MM.1S (cell line): ENCODE data around the gene CCDC28A.

Source experiments
- DNase-seq: peaks from one replicate; pipeline ENCODE4 v3.0.0-alpha.2; 2015
- H2AFZ ChIP-seq: fragments of 300-600 bp; sonication (generic); 2 replicates; pipeline ENCODE4 v1.6.0; 2016; ENCODE audit warnings: antibody characterized with exemption, low read length
- H3F3A ChIP-seq: fragments of 300-600 bp; sonication (generic); 2 replicates; pipeline ENCODE4 v1.6.1; 2016; ENCODE audit warnings: mild to moderate bottlenecking, antibody characterized with exemption, low read length, moderate library complexity, mixed read lengths; ENCODE audit not compliant: insufficient read depth
- H3K27ac ChIP-seq: fragments of 300-600 bp; sonication (generic); 2 replicates; pipeline ENCODE4 v1.5.1; 2016; ENCODE audit warnings: mild to moderate bottlenecking, low read length
- H3K27me3 ChIP-seq: fragments of 300-600 bp; sonication (generic); replicated peaks from 2 replicates; pipeline ENCODE4 v1.6.0; 2016; ENCODE audit warnings: low read length; ENCODE audit not compliant: insufficient read depth
- H3K36me3 ChIP-seq: fragments of 300-600 bp; sonication (generic); replicated peaks from 2 replicates; pipeline ENCODE4 v1.6.1; 2016; ENCODE audit warnings: mild to moderate bottlenecking, low read length, mixed read lengths; ENCODE audit not compliant: insufficient read depth
- H3K4me1 ChIP-seq: fragments of 300-600 bp; sonication (generic); 2 replicates; pipeline ENCODE4 v1.6.1; 2016; ENCODE audit warnings: low read length, mixed read lengths
- H3K4me2 ChIP-seq: fragments of 300-600 bp; sonication (generic); 2 replicates; pipeline ENCODE4 v1.6.0; 2016; ENCODE audit warnings: low read depth, low read length
- H3K4me3 ChIP-seq: fragments of 300-600 bp; sonication (generic); 2 replicates; pipeline ENCODE4 v1.5.1; 2016; ENCODE audit warnings: low read length, mixed read lengths
- H3K79me2 ChIP-seq: fragments of 300-600 bp; sonication (generic); 2 replicates; pipeline ENCODE4 v1.6.1; 2016; ENCODE audit warnings: mixed run types, low read length, mixed read lengths
- H3K9ac ChIP-seq: fragments of 300-600 bp; sonication (generic); 2 replicates; pipeline ENCODE4 v1.6.1; 2016; ENCODE audit warnings: low read length, mixed read lengths
- H3K9me2 ChIP-seq: fragments of 300-600 bp; sonication (generic); replicated peaks from 2 replicates; pipeline ENCODE4 v1.6.1; 2016; ENCODE audit warnings: mild to moderate bottlenecking, low read length, mixed read lengths; ENCODE audit not compliant: insufficient read depth
- H3K9me3 ChIP-seq: fragments of 300-600 bp; sonication (generic); replicated peaks from 2 replicates; pipeline ENCODE4 v1.6.1; 2016; ENCODE audit warnings: mild to moderate bottlenecking, low read length, mixed read lengths; ENCODE audit not compliant: insufficient read depth
- H4K20me1 ChIP-seq: fragments of 300-600 bp; sonication (generic); 2 replicates; pipeline ENCODE4 v1.6.1; 2016; ENCODE audit warnings: mild to moderate bottlenecking, low read length, moderate library complexity, mixed read lengths; ENCODE audit not compliant: insufficient read depth
- CTCF ChIP-seq: fragments of 300-600 bp; sonication (generic); IDR thresholded peaks from 2 replicates; pipeline ENCODE4 v1.5.1; 2016; ENCODE audit warnings: antibody characterized with exemption, low read length, mixed read lengths
- EZH2 ChIP-seq: fragments of 300-600 bp; sonication (generic); optimal IDR thresholded peaks from 2 replicates; pipeline ENCODE3; 2017; ENCODE audit warnings: low read depth, mild to moderate bottlenecking, antibody characterized with exemption, low read length, mixed read lengths
- EZH2phosphoT487 ChIP-seq: fragments of 300-600 bp; sonication (generic); IDR thresholded peaks from 2 replicates; pipeline ENCODE4 v1.6.1; 2018; ENCODE audit warnings: antibody characterized with exemption, low read length

Gene CCDC28A

DNA sequence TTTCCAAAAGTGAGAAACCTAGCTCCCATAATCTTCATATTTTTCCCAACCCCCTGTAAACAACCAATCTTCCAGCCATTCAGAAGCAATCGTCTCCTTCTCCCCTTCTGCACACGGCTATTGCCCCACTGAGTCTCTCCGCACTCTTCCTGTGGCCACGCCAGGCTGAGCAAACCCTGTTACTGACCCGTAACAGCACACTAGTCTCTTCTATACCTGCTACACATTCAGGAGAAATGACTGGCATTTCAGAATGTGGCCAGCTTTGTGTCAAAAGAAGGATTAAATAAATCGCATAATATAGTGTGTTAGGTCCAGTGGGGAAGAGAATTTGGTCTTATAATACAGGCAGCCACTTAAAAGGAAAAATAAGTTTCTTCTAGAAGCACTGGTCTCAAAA is 63.7 kb downstream of the CCDC28A start:
- Histone ChIP-seq H3K4me2 (no peak overlapping the region), H4K20me1 (no peaks in the 10 kb centered on the region), H3K79me2 (no peaks in the 10 kb centered on the region), H3K4me1 (no peaks in the 10 kb centered on the region), H3K4me3 (no peak overlapping the region), H3K9me2 (no peaks in the 10 kb centered on the region), H3K27me3 (no peaks in the 10 kb centered on the region), H3K9me3 (no peaks in the 10 kb centered on the region), H3F3A (no peaks in the 10 kb centered on the region), H3K36me3 (no peaks in the 10 kb centered on the region), H3K27ac (no peak overlapping the region), H2AFZ (no peak overlapping the region), H3K9ac (no peak overlapping the region)
- TF ChIP-seq EZH2phosphoT487: no peak
- no peak for TF ChIP-seq EZH2
- no peak for TF ChIP-seq CTCF
- DNase-seq: no peak
